ENCODE data around the gene FGF12.

GRCh38 chr3:192481638-192482037, 245.7 kb downstream of the FGF12 start:
- TF ChIP-seq TAF1 (IDR thresholded peaks at IDR 0.05; ENCODE audit: borderline replicate concordance, insufficient read depth, low read length) (no peak), POLR2AphosphoS5 (IDR thresholded peaks at IDR 0.05; ENCODE audit: low read depth, low read length) (no peak)
